SK-N-SH treated with all-trans-retinoic acid at 6 μM for 48 hours (cell line): ENCODE measurements around the gene ST8SIA2.

Source experiments
- ATAC-seq: fragments of 200-7000 bp; cut with Tn5 transposase; 3 replicates; pipeline ENCODE4 v1.9.1; 2020; ENCODE audit warnings: mild to moderate bottlenecking, moderate library complexity
- ARNTL ChIP-seq: fragments of 450-650 bp; formaldehyde crosslinking; IDR thresholded peaks from 2 replicates; pipeline ENCODE4 v1.5.0; 2020; ENCODE audit warnings: low read depth, mild to moderate bottlenecking, moderate library complexity, borderline replicate concordance
- BACH2 ChIP-seq: fragments of 250-450 bp; sonication (Bioruptor Pico); IDR thresholded peaks from 2 replicates; pipeline ENCODE4 v1.9.0; 2021; ENCODE audit warnings: mild to moderate bottlenecking, borderline replicate concordance
- CSDC2 ChIP-seq: fragments of 250-450 bp; sonication (Bioruptor Pico); IDR thresholded peaks from 2 replicates; pipeline ENCODE4 v1.5.0; 2020; ENCODE audit warnings: mild to moderate bottlenecking, moderate library complexity
- ESRRG ChIP-seq: fragments of 250-450 bp; sonication (Bioruptor Pico); IDR thresholded peaks from 2 replicates; pipeline ENCODE4 v1.6.1; 2021; ENCODE audit warnings: mild to moderate bottlenecking
- GLIS3 ChIP-seq: fragments of 250-450 bp; sonication (Bioruptor Pico); IDR thresholded peaks from 2 replicates; pipeline ENCODE4 v1.5.0; 2020; ENCODE audit warnings: mild to moderate bottlenecking, moderate library complexity
- ISL1 ChIP-seq: fragments of 250-450 bp; sonication (Bioruptor Pico); IDR thresholded peaks from 2 replicates; pipeline ENCODE4 v2.1.2; 2022; ENCODE audit warnings: mild to moderate bottlenecking, moderate library complexity
- OSR1 ChIP-seq: fragments of 250-450 bp; sonication (Bioruptor Pico); IDR thresholded peaks from 2 replicates; pipeline ENCODE4 v1.8.0; 2022; ENCODE audit warnings: moderate library complexity, mild to moderate bottlenecking, inconsistent platforms
- PPARA ChIP-seq: fragments of 250-450 bp; sonication (Bioruptor Pico); IDR thresholded peaks from 2 replicates; pipeline ENCODE4 v1.5.0; 2020; ENCODE audit warnings: mild to moderate bottlenecking, borderline replicate concordance
- RARB ChIP-seq: fragments of 250-450 bp; sonication (Bioruptor Pico); IDR thresholded peaks from 2 replicates; pipeline ENCODE4 v1.8.0; 2021; ENCODE audit warnings: mild to moderate bottlenecking, moderate library complexity
- SNAI2 ChIP-seq: fragments of 250-450 bp; sonication (Bioruptor Pico); IDR thresholded peaks from 2 replicates; pipeline ENCODE4 v1.5.0; 2020; ENCODE audit warnings: mild to moderate bottlenecking, moderate library complexity
- TCF4 ChIP-seq: fragments of 250-450 bp; sonication (Bioruptor Pico); IDR thresholded peaks from 2 replicates; pipeline ENCODE4 v1.8.0; 2021; ENCODE audit warnings: mild to moderate bottlenecking, moderate library complexity, borderline replicate concordance
- TOX ChIP-seq: fragments of 250-450 bp; sonication (Bioruptor Pico); IDR thresholded peaks from 2 replicates; pipeline ENCODE4 v1.8.0; 2021; ENCODE audit warnings: mild to moderate bottlenecking, moderate library complexity, borderline replicate concordance
- ZC3H10 ChIP-seq: fragments of 250-450 bp; sonication (Bioruptor Pico); IDR thresholded peaks from 2 replicates; pipeline ENCODE4 v1.5.1; 2021; ENCODE audit warnings: mild to moderate bottlenecking, moderate library complexity
- ZFP3 ChIP-seq: fragments of 250-450 bp; sonication (Bioruptor Pico); IDR thresholded peaks from 2 replicates; pipeline ENCODE4 v1.5.0; 2020; ENCODE audit warnings: mild to moderate bottlenecking, moderate library complexity
- ZFP30 ChIP-seq: fragments of 450-650 bp; formaldehyde crosslinking; IDR thresholded peaks from 2 replicates; pipeline ENCODE4 v1.5.0; 2022; ENCODE audit warnings: mild to moderate bottlenecking, moderate library complexity
- ZNF565 ChIP-seq: fragments of 450-650 bp; formaldehyde crosslinking; conservative IDR thresholded peaks from 2 replicates; pipeline ENCODE4 v1.5.0; 2020; ENCODE audit warnings: low read depth, mild to moderate bottlenecking, moderate library complexity
- ZNF70 ChIP-seq: fragments of 450-650 bp; formaldehyde crosslinking; IDR thresholded peaks from 2 replicates; pipeline ENCODE4 v1.5.0; 2020; ENCODE audit warnings: mild to moderate bottlenecking, moderate library complexity
- ZNF8 ChIP-seq: fragments of 450-650 bp; formaldehyde crosslinking; IDR thresholded peaks from 2 replicates; pipeline ENCODE4 v1.5.0; 2020; ENCODE audit warnings: mild to moderate bottlenecking, moderate library complexity
- TF ChIP-seq, protein P1 (sequence below): fragments of 250-450 bp; sonication (Bioruptor Pico); IDR thresholded peaks from 2 replicates; pipeline ENCODE4 v1.8.0; 2021; ENCODE audit warnings: low read depth, mild to moderate bottlenecking, moderate library complexity, borderline replicate concordance
- TF ChIP-seq, protein P2 (sequence below): fragments of 250-450 bp; sonication (Bioruptor Pico); IDR thresholded peaks from 2 replicates; pipeline ENCODE4 v1.5.0; 2020; ENCODE audit warnings: mild to moderate bottlenecking, moderate library complexity
- TF ChIP-seq, protein P3 (sequence below): fragments of 250-450 bp; sonication (Bioruptor Pico); IDR thresholded peaks from 2 replicates; pipeline ENCODE4 v1.5.1; 2020; ENCODE audit warnings: low read depth, mild to moderate bottlenecking, moderate library complexity
- TF ChIP-seq, protein P4 (sequence below): fragments of 250-450 bp; sonication (Bioruptor Pico); IDR thresholded peaks from 2 replicates; pipeline ENCODE4 v1.8.0; 2020; ENCODE audit warnings: mild to moderate bottlenecking, moderate library complexity, borderline replicate concordance
- TF ChIP-seq, protein P5 (sequence below): fragments of 250-450 bp; sonication (Bioruptor Pico); IDR thresholded peaks from 2 replicates; pipeline ENCODE4 v1.5.1; 2021; ENCODE audit warnings: mild to moderate bottlenecking, moderate library complexity

ST8SIA2 gene

DNA sequence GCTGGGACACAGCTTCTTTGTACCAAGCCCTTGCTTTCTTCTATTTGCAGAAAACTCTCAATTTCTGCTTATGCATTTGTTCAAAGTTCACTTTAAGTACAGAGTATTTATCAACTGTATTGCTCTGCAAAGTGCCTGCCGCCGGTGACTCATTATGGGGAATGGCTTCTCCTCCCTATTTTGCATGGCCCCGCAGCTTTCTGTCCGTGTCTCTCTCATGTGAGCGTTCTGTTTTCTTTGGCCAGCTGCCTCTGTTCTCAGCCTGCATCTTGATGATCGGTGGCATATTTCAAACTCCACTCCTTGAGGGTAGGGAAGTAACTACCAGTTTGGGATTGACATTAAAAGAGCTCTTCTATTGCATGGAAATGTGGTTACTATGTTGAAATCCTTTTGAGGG, 28.6 kb upstream of the ST8SIA2 start:
- TF ChIP-seq RARB (CRISPR knock-in tag), result no peak
- no peak for TF ChIP-seq SNAI2
- TF ChIP-seq ZFP3 (CRISPR knock-in tag), result no peak
- TF ChIP-seq CSDC2, result no peak
- no peak for TF ChIP-seq ESRRG (CRISPR knock-in tag)
- TF ChIP-seq OSR1 (CRISPR knock-in tag), result no peak
- no peak for TF ChIP-seq ZC3H10 (CRISPR knock-in tag)
- no peak for TF ChIP-seq TOX (CRISPR knock-in tag)
- no peak for TF ChIP-seq ISL1
- TF ChIP-seq, protein P1, sequence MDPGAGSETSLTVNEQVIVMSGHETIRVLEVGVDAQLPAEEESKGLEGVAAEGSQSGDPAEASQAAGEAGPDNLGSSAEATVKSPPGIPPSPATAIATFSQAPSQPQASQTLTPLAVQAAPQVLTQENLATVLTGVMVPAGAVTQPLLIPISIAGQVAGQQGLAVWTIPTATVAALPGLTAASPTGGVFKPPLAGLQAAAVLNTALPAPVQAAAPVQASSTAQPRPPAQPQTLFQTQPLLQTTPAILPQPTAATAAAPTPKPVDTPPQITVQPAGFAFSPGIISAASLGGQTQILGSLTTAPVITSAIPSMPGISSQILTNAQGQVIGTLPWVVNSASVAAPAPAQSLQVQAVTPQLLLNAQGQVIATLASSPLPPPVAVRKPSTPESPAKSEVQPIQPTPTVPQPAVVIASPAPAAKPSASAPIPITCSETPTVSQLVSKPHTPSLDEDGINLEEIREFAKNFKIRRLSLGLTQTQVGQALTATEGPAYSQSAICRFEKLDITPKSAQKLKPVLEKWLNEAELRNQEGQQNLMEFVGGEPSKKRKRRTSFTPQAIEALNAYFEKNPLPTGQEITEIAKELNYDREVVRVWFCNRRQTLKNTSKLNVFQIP (CRISPR knock-in tag), result no peak
- TF ChIP-seq, protein P2, sequence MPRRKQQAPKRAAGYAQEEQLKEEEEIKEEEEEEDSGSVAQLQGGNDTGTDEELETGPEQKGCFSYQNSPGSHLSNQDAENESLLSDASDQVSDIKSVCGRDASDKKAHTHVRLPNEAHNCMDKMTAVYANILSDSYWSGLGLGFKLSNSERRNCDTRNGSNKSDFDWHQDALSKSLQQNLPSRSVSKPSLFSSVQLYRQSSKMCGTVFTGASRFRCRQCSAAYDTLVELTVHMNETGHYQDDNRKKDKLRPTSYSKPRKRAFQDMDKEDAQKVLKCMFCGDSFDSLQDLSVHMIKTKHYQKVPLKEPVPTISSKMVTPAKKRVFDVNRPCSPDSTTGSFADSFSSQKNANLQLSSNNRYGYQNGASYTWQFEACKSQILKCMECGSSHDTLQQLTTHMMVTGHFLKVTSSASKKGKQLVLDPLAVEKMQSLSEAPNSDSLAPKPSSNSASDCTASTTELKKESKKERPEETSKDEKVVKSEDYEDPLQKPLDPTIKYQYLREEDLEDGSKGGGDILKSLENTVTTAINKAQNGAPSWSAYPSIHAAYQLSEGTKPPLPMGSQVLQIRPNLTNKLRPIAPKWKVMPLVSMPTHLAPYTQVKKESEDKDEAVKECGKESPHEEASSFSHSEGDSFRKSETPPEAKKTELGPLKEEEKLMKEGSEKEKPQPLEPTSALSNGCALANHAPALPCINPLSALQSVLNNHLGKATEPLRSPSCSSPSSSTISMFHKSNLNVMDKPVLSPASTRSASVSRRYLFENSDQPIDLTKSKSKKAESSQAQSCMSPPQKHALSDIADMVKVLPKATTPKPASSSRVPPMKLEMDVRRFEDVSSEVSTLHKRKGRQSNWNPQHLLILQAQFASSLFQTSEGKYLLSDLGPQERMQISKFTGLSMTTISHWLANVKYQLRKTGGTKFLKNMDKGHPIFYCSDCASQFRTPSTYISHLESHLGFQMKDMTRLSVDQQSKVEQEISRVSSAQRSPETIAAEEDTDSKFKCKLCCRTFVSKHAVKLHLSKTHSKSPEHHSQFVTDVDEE (CRISPR knock-in tag), result no peak
- TF ChIP-seq, protein P3, sequence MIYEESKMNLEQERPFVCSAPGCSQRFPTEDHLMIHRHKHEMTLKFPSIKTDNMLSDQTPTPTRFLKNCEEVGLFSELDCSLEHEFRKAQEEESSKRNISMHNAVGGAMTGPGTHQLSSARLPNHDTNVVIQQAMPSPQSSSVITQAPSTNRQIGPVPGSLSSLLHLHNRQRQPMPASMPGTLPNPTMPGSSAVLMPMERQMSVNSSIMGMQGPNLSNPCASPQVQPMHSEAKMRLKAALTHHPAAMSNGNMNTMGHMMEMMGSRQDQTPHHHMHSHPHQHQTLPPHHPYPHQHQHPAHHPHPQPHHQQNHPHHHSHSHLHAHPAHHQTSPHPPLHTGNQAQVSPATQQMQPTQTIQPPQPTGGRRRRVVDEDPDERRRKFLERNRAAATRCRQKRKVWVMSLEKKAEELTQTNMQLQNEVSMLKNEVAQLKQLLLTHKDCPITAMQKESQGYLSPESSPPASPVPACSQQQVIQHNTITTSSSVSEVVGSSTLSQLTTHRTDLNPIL (CRISPR knock-in tag), result no peak
- no peak for TF ChIP-seq ZFP30 (CRISPR knock-in tag)
- TF ChIP-seq, protein P4, sequence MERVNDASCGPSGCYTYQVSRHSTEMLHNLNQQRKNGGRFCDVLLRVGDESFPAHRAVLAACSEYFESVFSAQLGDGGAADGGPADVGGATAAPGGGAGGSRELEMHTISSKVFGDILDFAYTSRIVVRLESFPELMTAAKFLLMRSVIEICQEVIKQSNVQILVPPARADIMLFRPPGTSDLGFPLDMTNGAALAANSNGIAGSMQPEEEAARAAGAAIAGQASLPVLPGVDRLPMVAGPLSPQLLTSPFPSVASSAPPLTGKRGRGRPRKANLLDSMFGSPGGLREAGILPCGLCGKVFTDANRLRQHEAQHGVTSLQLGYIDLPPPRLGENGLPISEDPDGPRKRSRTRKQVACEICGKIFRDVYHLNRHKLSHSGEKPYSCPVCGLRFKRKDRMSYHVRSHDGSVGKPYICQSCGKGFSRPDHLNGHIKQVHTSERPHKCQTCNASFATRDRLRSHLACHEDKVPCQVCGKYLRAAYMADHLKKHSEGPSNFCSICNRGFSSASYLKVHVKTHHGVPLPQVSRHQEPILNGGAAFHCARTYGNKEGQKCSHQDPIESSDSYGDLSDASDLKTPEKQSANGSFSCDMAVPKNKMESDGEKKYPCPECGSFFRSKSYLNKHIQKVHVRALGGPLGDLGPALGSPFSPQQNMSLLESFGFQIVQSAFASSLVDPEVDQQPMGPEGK, result no peak
- TF ChIP-seq BACH2, result no peak
- TF ChIP-seq ZNF565 (CRISPR knock-in tag), result no peak
- no peak for TF ChIP-seq ZNF70 (CRISPR knock-in tag)
- TF ChIP-seq, protein P5, sequence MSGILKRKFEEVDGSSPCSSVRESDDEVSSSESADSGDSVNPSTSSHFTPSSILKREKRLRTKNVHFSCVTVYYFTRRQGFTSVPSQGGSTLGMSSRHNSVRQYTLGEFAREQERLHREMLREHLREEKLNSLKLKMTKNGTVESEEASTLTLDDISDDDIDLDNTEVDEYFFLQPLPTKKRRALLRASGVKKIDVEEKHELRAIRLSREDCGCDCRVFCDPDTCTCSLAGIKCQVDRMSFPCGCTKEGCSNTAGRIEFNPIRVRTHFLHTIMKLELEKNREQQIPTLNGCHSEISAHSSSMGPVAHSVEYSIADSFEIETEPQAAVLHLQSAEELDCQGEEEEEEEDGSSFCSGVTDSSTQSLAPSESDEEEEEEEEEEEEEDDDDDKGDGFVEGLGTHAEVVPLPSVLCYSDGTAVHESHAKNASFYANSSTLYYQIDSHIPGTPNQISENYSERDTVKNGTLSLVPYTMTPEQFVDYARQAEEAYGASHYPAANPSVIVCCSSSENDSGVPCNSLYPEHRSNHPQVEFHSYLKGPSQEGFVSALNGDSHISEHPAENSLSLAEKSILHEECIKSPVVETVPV (CRISPR knock-in tag), result no peak
- no peak for TF ChIP-seq ZNF8
- TF ChIP-seq GLIS3 (CRISPR knock-in tag), result no peak
- no peak for ATAC-seq

DNA sequence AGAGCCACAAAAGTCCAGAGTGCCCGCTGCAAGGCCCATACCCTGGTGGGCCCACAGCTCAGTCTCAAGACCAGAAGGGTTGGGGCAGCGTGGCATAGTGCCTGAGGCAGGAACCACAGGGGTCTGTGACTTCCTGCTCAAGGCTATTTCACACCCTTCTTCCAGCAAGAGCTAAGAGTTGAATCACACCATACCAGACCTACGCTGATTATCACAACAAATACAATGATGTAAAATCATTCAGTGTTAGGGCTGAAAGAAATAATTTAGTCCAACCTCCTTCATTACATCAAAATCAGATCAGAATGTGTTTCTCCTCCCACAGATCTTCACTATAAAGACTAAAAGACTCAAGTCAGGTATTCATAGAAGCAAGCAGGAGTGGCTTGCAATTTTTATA, 27.8 kb upstream of the ST8SIA2 start:
- ATAC-seq, result no peak
- TF ChIP-seq, protein P1 (CRISPR knock-in tag), result no peak
- no peak for TF ChIP-seq ARNTL (CRISPR knock-in tag)
- no peak for TF ChIP-seq GLIS3 (CRISPR knock-in tag)
- no peak for TF ChIP-seq TCF4
- TF ChIP-seq TOX (CRISPR knock-in tag), result no peak
- no peak for TF ChIP-seq ZNF70 (CRISPR knock-in tag)
- no peak for TF ChIP-seq ZNF565 (CRISPR knock-in tag)
- no peak for TF ChIP-seq ZFP3 (CRISPR knock-in tag)
- no peak for TF ChIP-seq RARB (CRISPR knock-in tag)
- TF ChIP-seq SNAI2, result no peak
- no peak for TF ChIP-seq PPARA
- no peak for TF ChIP-seq ZNF8
- TF ChIP-seq, protein P2 (CRISPR knock-in tag), result no peak
- TF ChIP-seq ESRRG (CRISPR knock-in tag), result no peak
- TF ChIP-seq, protein P3 (CRISPR knock-in tag), result no peak
- TF ChIP-seq, protein P5 (CRISPR knock-in tag), result no peak
